Measurements from ENCODE around the gene CAMSAP1.

DNA sequence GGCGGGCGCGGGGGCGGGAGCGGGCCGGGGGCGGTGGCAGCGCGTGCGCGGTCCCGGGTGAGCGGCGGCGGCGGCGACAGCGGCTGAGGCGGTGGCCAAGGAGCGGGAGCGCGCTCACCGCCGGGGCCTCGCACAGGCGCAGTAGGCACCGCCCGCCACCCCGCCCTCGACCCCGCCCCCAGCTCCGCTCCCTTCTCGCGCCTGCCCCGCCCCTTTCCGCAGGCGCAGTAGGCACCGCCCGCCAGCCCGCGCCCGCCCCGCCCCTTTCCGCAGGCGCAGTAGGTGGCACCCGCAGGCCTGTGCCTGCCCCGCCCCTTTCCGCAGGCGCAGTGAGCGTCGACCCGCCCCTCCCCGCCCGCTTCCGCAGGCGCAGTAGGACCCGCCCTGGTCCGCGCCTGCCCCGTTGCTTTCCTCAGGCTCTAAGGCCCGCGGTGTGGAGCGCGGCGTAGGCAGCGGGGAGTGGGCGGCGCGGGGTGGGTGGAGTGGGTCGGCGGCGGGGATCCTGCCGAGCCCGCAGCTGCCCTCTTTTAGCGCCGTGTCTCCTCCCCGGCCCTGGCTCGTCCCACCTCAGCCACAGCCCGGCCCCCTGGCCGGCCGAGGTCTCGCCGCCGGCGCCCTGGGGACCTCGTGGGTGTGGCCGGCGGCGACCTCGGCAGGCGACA is at the start of gene CAMSAP1:
- TF ChIP-seq EZH2 (IDR thresholded peaks at IDR 0.05; ENCODE audit: insufficient read depth, poor library complexity, severe bottlenecking) (no peak), EZH2phosphoT487 (IDR thresholded peaks at IDR 0.05; ENCODE audit: insufficient read depth, low read depth) (no peak)

All from GM23248 (cell line).